ENCODE data around the gene BAIAP2L2.

The BAIAP2L2 gene

GRCh38 chr22:38129856-38130255, 19.4 kb upstream of the BAIAP2L2 start:
- H3K9ac ChIP-seq (ENCODE audit: low read length) = no peak overlapping the region
- H3K9me3 ChIP-seq (ENCODE audit: control insufficient read depth, low read length) = no peaks in the 10 kb centered on the region
- H3K4ac ChIP-seq (ENCODE audit: low read depth in 1 of 2, low read length in 2 of 2) = no peak overlapping the region
- 87% methylated on average over 8 of the region's 9 CpGs for WGBS
- H3K27ac ChIP-seq (ENCODE audit: low read length, poor library complexity, severe bottlenecking) = no peak overlapping the region
- H3K14ac ChIP-seq (ENCODE audit: low read length in 2 of 2) = no peak overlapping the region
- DNase-seq = no peak
- H3K36me3 ChIP-seq (ENCODE audit: control insufficient read depth in 1 of 2, insufficient read depth in 2 of 2, low read depth in 1 of 2, low read length in 2 of 2) = peaks cover 0 to 53% of the 10 kb centered on the region in 2 experiments
- H4K8ac ChIP-seq (ENCODE audit: low read length) = no peak overlapping the region
- no peaks in the 10 kb centered on the region for H3K79me1 ChIP-seq (replicated peaks; ENCODE audit: low read length, poor library complexity, severe bottlenecking)
- no peak overlapping the region for H3K23ac ChIP-seq (ENCODE audit: low read length in 2 of 2)
- no peaks in the 10 kb centered on the region for H3K27me3 ChIP-seq (ENCODE audit: control insufficient read depth in 1 of 2, insufficient read depth in 1 of 2, low read length in 2 of 2)
- no peak overlapping the region for H2BK12ac ChIP-seq (ENCODE audit: low read length in 2 of 2)
- peaks cover 3% of the 10 kb centered on the region for H3K4me1 ChIP-seq (ENCODE audit: control insufficient read depth, insufficient read depth, low read depth, low read length)
- H3K4me3 ChIP-seq (ENCODE audit: insufficient read depth in 1 of 2, low read depth in 1 of 2, low read length in 2 of 2) = no peak overlapping the region
- no peak overlapping the region for H2BK120ac ChIP-seq (ENCODE audit: low read depth, low read length)
- no peak overlapping the region for H2AK5ac ChIP-seq (ENCODE audit: low read length, severe bottlenecking)
- H2BK5ac ChIP-seq (ENCODE audit: low read depth, low read length, poor library complexity, severe bottlenecking) = no peak overlapping the region
- no peak overlapping the region for H2AFZ ChIP-seq (ENCODE audit: low read depth, low read length)
- H4K91ac ChIP-seq (ENCODE audit: low read length) = no peak overlapping the region
- H3K18ac ChIP-seq (ENCODE audit: low read depth in 1 of 2, low read length in 2 of 2) = no peak overlapping the region
- no peak overlapping the region for H3K4me2 ChIP-seq (ENCODE audit: low read length, poor library complexity, severe bottlenecking)
- H2BK15ac ChIP-seq (ENCODE audit: low read depth, poor library complexity, severe bottlenecking) = no peak overlapping the region

- no peak for DNase-seq
- H3K14ac ChIP-seq (ENCODE audit: low read length in 2 of 2) = peak overlapping the region in 1 of 2 experiments; percentile 78
- H2BK120ac ChIP-seq (ENCODE audit: low read depth, low read length) = no peak overlapping the region
- no peak overlapping the region for H3K4me3 ChIP-seq (ENCODE audit: insufficient read depth in 1 of 2, low read depth in 1 of 2, low read length in 2 of 2)
- peaks cover 0 to 53% of the 10 kb centered on the region in 2 experiments for H3K36me3 ChIP-seq (ENCODE audit: control insufficient read depth in 1 of 2, insufficient read depth in 2 of 2, low read depth in 1 of 2, low read length in 2 of 2)
- no peak overlapping the region for H2BK12ac ChIP-seq (ENCODE audit: low read length in 2 of 2)
- H4K8ac ChIP-seq (ENCODE audit: low read length) = no peak overlapping the region
- H2AFZ ChIP-seq (ENCODE audit: low read depth, low read length) = no peak overlapping the region
- no peak overlapping the region for H3K4me2 ChIP-seq (ENCODE audit: low read length, poor library complexity, severe bottlenecking)
- no peak overlapping the region for H2BK5ac ChIP-seq (ENCODE audit: low read depth, low read length, poor library complexity, severe bottlenecking)
- no peak overlapping the region for H2AK5ac ChIP-seq (ENCODE audit: low read length, severe bottlenecking)
- H2BK15ac ChIP-seq (ENCODE audit: low read depth, poor library complexity, severe bottlenecking) = no peak overlapping the region
- H3K27ac ChIP-seq (ENCODE audit: low read length, poor library complexity, severe bottlenecking) = no peak overlapping the region
- H3K4me1 ChIP-seq (ENCODE audit: control insufficient read depth, insufficient read depth, low read depth, low read length) = peaks cover 3% of the 10 kb centered on the region
- H3K9ac ChIP-seq (ENCODE audit: low read length) = no peak overlapping the region
- H3K4ac ChIP-seq (ENCODE audit: low read depth in 1 of 2, low read length in 2 of 2) = no peak overlapping the region
- H3K18ac ChIP-seq (ENCODE audit: low read depth in 1 of 2, low read length in 2 of 2) = no peak overlapping the region
- no peak overlapping the region for H3K23ac ChIP-seq (ENCODE audit: low read length in 2 of 2)
- 79% methylated on average over 10 of the region's 10 CpGs for WGBS
- no peaks in the 10 kb centered on the region for H3K27me3 ChIP-seq (ENCODE audit: control insufficient read depth in 1 of 2, insufficient read depth in 1 of 2, low read length in 2 of 2)
- H3K9me3 ChIP-seq (ENCODE audit: control insufficient read depth, low read length) = no peaks in the 10 kb centered on the region
- no peaks in the 10 kb centered on the region for H3K79me1 ChIP-seq (replicated peaks; ENCODE audit: low read length, poor library complexity, severe bottlenecking)
- H4K91ac ChIP-seq (ENCODE audit: low read length) = no peak overlapping the region
These were observed 18.5 kb upstream of the BAIAP2L2 start for GRCh38 chr22:38129021-38129420.

GRCh38 chr22:38127869-38128268, 17.4 kb upstream of the BAIAP2L2 start:
- Histone ChIP-seq H3K18ac (ENCODE audit: low read depth in 1 of 2, low read length in 2 of 2) (no peak overlapping the region), H3K4me3 (ENCODE audit: insufficient read depth in 1 of 2, low read depth in 1 of 2, low read length in 2 of 2) (no peak overlapping the region), H3K36me3 (ENCODE audit: control insufficient read depth in 1 of 2, insufficient read depth in 2 of 2, low read depth in 1 of 2, low read length in 2 of 2) (peaks cover 0 to 46% of the 10 kb centered on the region in 2 experiments), H2AK5ac (ENCODE audit: low read length, severe bottlenecking) (no peak overlapping the region), H3K9me3 (ENCODE audit: control insufficient read depth, low read length) (no peaks in the 10 kb centered on the region), H3K4me2 (ENCODE audit: low read length, poor library complexity, severe bottlenecking) (no peak overlapping the region), H4K8ac (ENCODE audit: low read length) (no peak overlapping the region), H3K9ac (ENCODE audit: low read length) (no peak overlapping the region), H3K23ac (ENCODE audit: low read length in 2 of 2) (no peak overlapping the region), H3K79me1 (replicated peaks; ENCODE audit: low read length, poor library complexity, severe bottlenecking) (no peaks in the 10 kb centered on the region), H3K4ac (ENCODE audit: low read depth in 1 of 2, low read length in 2 of 2) (no peak overlapping the region), H4K91ac (ENCODE audit: low read length) (no peak overlapping the region), H2BK12ac (ENCODE audit: low read length in 2 of 2) (no peak overlapping the region), H2AFZ (ENCODE audit: low read depth, low read length) (no peak overlapping the region), H2BK120ac (ENCODE audit: low read depth, low read length) (no peak overlapping the region), H3K14ac (ENCODE audit: low read length in 2 of 2) (no peak overlapping the region), H3K27ac (ENCODE audit: low read length, poor library complexity, severe bottlenecking) (no peak overlapping the region), H3K4me1 (ENCODE audit: control insufficient read depth, insufficient read depth, low read depth, low read length) (peaks cover 7% of the 10 kb centered on the region), H3K27me3 (ENCODE audit: control insufficient read depth in 1 of 2, insufficient read depth in 1 of 2, low read length in 2 of 2) (no peaks in the 10 kb centered on the region), H2BK5ac (ENCODE audit: low read depth, low read length, poor library complexity, severe bottlenecking) (no peak overlapping the region), H2BK15ac (ENCODE audit: low read depth, poor library complexity, severe bottlenecking) (no peak overlapping the region)
- WGBS = 94% methylated on average over 9 of the region's 9 CpGs
- DNase-seq = no peak

- no peak overlapping the region for H3K18ac ChIP-seq (ENCODE audit: low read depth in 1 of 2, low read length in 2 of 2)
- H3K23ac ChIP-seq (ENCODE audit: low read length in 2 of 2) = no peak overlapping the region
- H2BK120ac ChIP-seq (ENCODE audit: low read depth, low read length) = no peak overlapping the region
- H3K79me1 ChIP-seq (replicated peaks; ENCODE audit: low read length, poor library complexity, severe bottlenecking) = no peaks in the 10 kb centered on the region
- no peaks in the 10 kb centered on the region for H3K27me3 ChIP-seq (ENCODE audit: control insufficient read depth in 1 of 2, insufficient read depth in 1 of 2, low read length in 2 of 2)
- no peak for DNase-seq
- no peak overlapping the region for H3K4ac ChIP-seq (ENCODE audit: low read depth in 1 of 2, low read length in 2 of 2)
- no peak overlapping the region for H3K9ac ChIP-seq (ENCODE audit: low read length)
- no peak overlapping the region for H2BK15ac ChIP-seq (ENCODE audit: low read depth, poor library complexity, severe bottlenecking)
- peak overlapping the region; percentile 21 for H2AFZ ChIP-seq (ENCODE audit: low read depth, low read length)
- H3K14ac ChIP-seq (ENCODE audit: low read length in 2 of 2) = no peak overlapping the region
- no peak overlapping the region for H4K8ac ChIP-seq (ENCODE audit: low read length)
- no peak overlapping the region for H3K4me2 ChIP-seq (ENCODE audit: low read length, poor library complexity, severe bottlenecking)
- no peak overlapping the region for H2BK5ac ChIP-seq (ENCODE audit: low read depth, low read length, poor library complexity, severe bottlenecking)
- H3K36me3 ChIP-seq (ENCODE audit: control insufficient read depth in 1 of 2, insufficient read depth in 2 of 2, low read depth in 1 of 2, low read length in 2 of 2) = peaks cover 0 to 40% of the 10 kb centered on the region in 2 experiments
- no peaks in the 10 kb centered on the region for H3K9me3 ChIP-seq (ENCODE audit: control insufficient read depth, low read length)
- no peak overlapping the region for H3K4me3 ChIP-seq (ENCODE audit: insufficient read depth in 1 of 2, low read depth in 1 of 2, low read length in 2 of 2)
- H4K91ac ChIP-seq (ENCODE audit: low read length) = no peak overlapping the region
- 91% methylated on average over 23 of the region's 23 CpGs for WGBS
- no peak overlapping the region for H2AK5ac ChIP-seq (ENCODE audit: low read length, severe bottlenecking)
- H2BK12ac ChIP-seq (ENCODE audit: low read length in 2 of 2) = no peak overlapping the region
- peaks cover 13% of the 10 kb centered on the region for H3K4me1 ChIP-seq (ENCODE audit: control insufficient read depth, insufficient read depth, low read depth, low read length)
- H3K27ac ChIP-seq (ENCODE audit: low read length, poor library complexity, severe bottlenecking) = no peak overlapping the region
These were observed 16.6 kb upstream of the BAIAP2L2 start for GRCh38 chr22:38126928-38127668.
